K562 (cell line): Measurements from ENCODE around the gene LSM12. TPM values are rescaled to one million over a fixed set of nuclear protein-coding genes. Genes with fewer than 3 reads are reported as not detected.

Source experiments
- ATAC-seq: fragments of 200-7000 bp; cut with Tn5 transposase; 3 replicates; pipeline ENCODE4 v1.9.1; 2020; ENCODE audit warnings: moderate library complexity
- BruUV-seq: library from RNA; stranded (reverse); fragments of 400-500 nt; replicated peaks from 2 replicates; lab custom pipeline; 2021; lab: Mats Ljungman, UMichigan
- CTCF ChIA-PET: fragments of 300-600 bp; formaldehyde crosslinking; extraction: SDS; loops from one replicate; lab custom pipeline; 2021; ENCODE audit warnings: low intra/inter-chr PET ratio; lab: Yijun Ruan, JAX
- POLR2A ChIA-PET: fragments of 300-600, 350-650 bp; sonication (Branson Sonifier 250); formaldehyde crosslinking; extraction: SDS; loops from one replicate; lab custom pipeline; 2021; ENCODE audit warnings: antibody characterized with exemption, inconsistent platforms; lab: Yijun Ruan, JAX
- DNase-seq, 4 experiments: peaks; one replicate each; pipeline versions ENCODE4 v3.0.0 to v3.0.0-alpha.2; 2011 to 2018; ENCODE audit warnings: low spot score in 3 of 4, mixed read lengths in 3 of 4; ENCODE audit errors: extremely low read depth in 1 of 4
- FAIRE-seq: peaks from 2 replicates; lab custom pipeline; 2011; peaks lifted over from hg19 to GRCh38; lab: Jason Lieb, UNC
- H2AFZ ChIP-seq: 2 replicates; pipeline ENCODE4 v1.6.0; 2011; ENCODE audit warnings: low read depth, low read length, control low read depth, inconsistent platforms
- H3K27ac ChIP-seq: fragments of 200-600 bp; 3 replicates; pipeline ENCODE4 v1.8.0; 2011; ENCODE audit warnings: low read depth, mild to moderate bottlenecking, control low read depth, inconsistent platforms, low read length, moderate library complexity, mixed read lengths; ENCODE audit errors: extremely low read depth
- H3K27me3 ChIP-seq, 2 experiments: fragments of 300-600 bp in 1 of 2; 2 replicates in 1 of 2; 3 replicates in 1 of 2; pipeline versions ENCODE4 v1.6.0 to v1.8.0; 2011; ENCODE audit warnings: inconsistent platforms in 2 of 2, low read length in 2 of 2, mild to moderate bottlenecking in 1 of 2, mixed read lengths in 1 of 2, moderate library complexity in 1 of 2; ENCODE audit not compliant: control insufficient read depth in 2 of 2, insufficient read depth in 2 of 2
- H3K36me3 ChIP-seq: fragments of 300-600 bp; 3 replicates; pipeline ENCODE4 v1.8.0; 2011; ENCODE audit warnings: mild to moderate bottlenecking, low read length, inconsistent platforms; ENCODE audit not compliant: control insufficient read depth, insufficient read depth
- H3K4me1 ChIP-seq, 2 experiments: fragments of 200-600 bp in 1 of 2; replicated peaks in 1 of 2; 2 replicates in 1 of 2; 3 replicates in 1 of 2; pipeline versions ENCODE4 v1.5.1 to v1.8.0; 2011; ENCODE audit warnings: inconsistent platforms in 2 of 2, low read length in 2 of 2, mild to moderate bottlenecking in 1 of 2, mixed read lengths in 1 of 2, moderate library complexity in 1 of 2; ENCODE audit not compliant: control insufficient read depth in 2 of 2, insufficient read depth in 2 of 2
- H3K4me2 ChIP-seq: 2 replicates; pipeline ENCODE4 v1.6.1; 2011; ENCODE audit warnings: low read length, control low read depth, inconsistent platforms, mixed read lengths; ENCODE audit not compliant: insufficient read depth
- H3K4me3 ChIP-seq: fragments of 200-600 bp; sonication (generic), shearing (Covaris generic); 2 replicates; pipeline ENCODE4 v1.5.1; 2016; ENCODE audit warnings: control low read depth, inconsistent platforms
- H3K79me2 ChIP-seq: fragments of 200-600 bp; 3 replicates; pipeline ENCODE4 v1.8.0; 2011; ENCODE audit warnings: low read length, inconsistent platforms; ENCODE audit not compliant: control insufficient read depth, insufficient read depth
- H3K9ac ChIP-seq, 2 experiments: 2 replicates each; pipeline versions ENCODE4 v1.6.0 to v1.6.1; 2011; ENCODE audit warnings: low read depth in 2 of 2, low read length in 2 of 2, control low read depth in 1 of 2, inconsistent platforms in 1 of 2, mild to moderate bottlenecking in 1 of 2, mixed read lengths in 1 of 2; ENCODE audit not compliant: insufficient read depth in 1 of 2
- H3K9me1 ChIP-seq: one replicate; pipeline ENCODE4 v1.6.0; 2011; ENCODE audit warnings: inconsistent platforms, mild to moderate bottlenecking, low read length, moderate library complexity; ENCODE audit not compliant: control insufficient read depth, insufficient read depth
- H3K9me3 ChIP-seq: replicated peaks from 2 replicates; pipeline ENCODE4 v1.5.1; 2011; ENCODE audit warnings: low read depth, low read length, inconsistent platforms; ENCODE audit not compliant: control insufficient read depth, insufficient read depth
- H4K20me1 ChIP-seq: replicated peaks from 2 replicates; pipeline ENCODE4 v1.6.1; 2011; ENCODE audit warnings: low read length, inconsistent platforms, mixed read lengths; ENCODE audit not compliant: control insufficient read depth, insufficient read depth
- ASH1L ChIP-seq: fragments of 450-650 bp; IDR thresholded peaks from 2 replicates; pipeline ENCODE4 v1.6.1; 2018; ENCODE audit warnings: borderline replicate concordance, mild to moderate bottlenecking, low read depth; ENCODE audit not compliant: partially characterized antibody
- CREM ChIP-seq: IDR thresholded peaks from 2 replicates; pipeline ENCODE4 v1.6.1; 2014; ENCODE audit warnings: antibody characterized with exemption, low read depth
- CXXC5 ChIP-seq: fragments of 250-450 bp; sonication (Bioruptor Pico); IDR thresholded peaks from 2 replicates; pipeline ENCODE4 v1.8.0; 2022; ENCODE audit warnings: inconsistent platforms, mild to moderate bottlenecking, moderate library complexity
- DPF2 ChIP-seq: fragments of 450-650 bp; IDR thresholded peaks from 2 replicates; pipeline ENCODE4 v1.6.1; 2016
- ESRRA ChIP-seq: fragments of 450-650 bp; IDR thresholded peaks from 2 replicates; pipeline ENCODE4 v1.6.1; 2014; ENCODE audit warnings: low read depth, mild to moderate bottlenecking, moderate library complexity, borderline replicate concordance
- FOXA3 ChIP-seq, 2 experiments: fragments of 450-650 bp in 1 of 2; sonication (generic) in 1 of 2; formaldehyde crosslinking; IDR thresholded peaks in 1 of 2; conservative IDR thresholded peaks in 1 of 2; 2 replicates each; pipeline versions ENCODE4 v1.4.0 to v1.8.0; 2020 to 2022; ENCODE audit warnings: mild to moderate bottlenecking in 2 of 2, missing genetic modification reagents in 1 of 2
- GATA2 ChIP-seq: sonication (generic); formaldehyde crosslinking; IDR thresholded peaks from 2 replicates; pipeline ENCODE4 v1.4.0; 2020; ENCODE audit warnings: mild to moderate bottlenecking, missing genetic modification reagents
- GTF2A2 ChIP-seq: IDR thresholded peaks from 2 replicates; pipeline ENCODE4 v1.6.1; 2016; ENCODE audit warnings: mild to moderate bottlenecking, missing genetic modification characterization, missing compliant biosample characterization
- JUND ChIP-seq, 2 experiments: IDR thresholded peaks; 2 replicates in 1 of 2; 3 replicates in 1 of 2; pipeline ENCODE4 v1.6.1; 2011; ENCODE audit warnings: borderline replicate concordance in 2 of 2, low read depth in 2 of 2, low read length in 2 of 2, improper control_type of control experiment in 1 of 2, missing biosample characterization in 1 of 2, missing genetic modification characterization in 1 of 2, missing genetic modification reagents in 1 of 2
- MYNN ChIP-seq, 2 experiments: sonication (generic); formaldehyde crosslinking in 1 of 2; IDR thresholded peaks; 2 replicates each; pipeline versions ENCODE4 v1.5.0 to v1.6.1; 2016 to 2020; ENCODE audit warnings: antibody characterized with exemption in 1 of 2, missing genetic modification reagents in 1 of 2
- NFE2 ChIP-seq: IDR thresholded peaks from 2 replicates; pipeline ENCODE4 v1.6.1; 2014; ENCODE audit warnings: antibody characterized with exemption, low read depth
- SPI1 ChIP-seq: IDR thresholded peaks from 2 replicates; pipeline ENCODE4 v1.6.1; 2011; ENCODE audit warnings: low read depth, low read length, control low read depth, borderline replicate concordance
- TSC22D4 ChIP-seq: fragments of 450-650 bp; IDR thresholded peaks from 2 replicates; pipeline ENCODE4 v1.6.1; 2016; ENCODE audit warnings: missing genetic modification characterization, missing biosample characterization, control low read depth
- ZNF316 ChIP-seq: fragments of 450-650 bp; IDR thresholded peaks from 2 replicates; pipeline ENCODE4 v1.6.1; 2016
- WGBS: fragments of 100-300 bp; shearing (Covaris generic); methylation state at CpG from one replicate; pipeline ENCODE4 v1.1.6; 2016; ENCODE audit warnings: low coverage, mixed read lengths; ENCODE audit not compliant: insufficient coverage; ENCODE audit errors: missing lambda C conversion rate; 5-methylcytosine and 5-hydroxymethylcytosine counted together
- in situ Hi-C: fragments of 300-500 bp; cut with MboI; formaldehyde crosslinking; loops from 4 replicates; pipeline ENCODE4 v1.15.0; 2018; ENCODE audit warnings: inconsistent platforms, mixed read lengths
- intact Hi-C: fragments of 100-400 bp; cut with micrococcal nuclease; formaldehyde crosslinking; loops from 2 replicates; pipeline ENCODE4 v1.14.2; 2022
- polyA plus RNA-seq, 8 experiments: library from polyadenylated mRNA; depleted of rRNA in 4 of 8; stranded (reverse) in 5 of 8; unstranded in 3 of 8; fragments of >200 nt; fragmentation: Nextera tagmentation in 2 of 8; fragmentation: Illumina TruSeq in 1 of 8; extraction: Ambion mirVana in 2 of 8; extraction: Trizol in 1 of 8; gene quantifications; 2 replicates each; pipeline versions ENCODE4 v1.2.1 to v1.2.3, GENCODE V29; 2011 to 2014; ENCODE audit warnings: inconsistent platforms in 1 of 8, missing spikeins in 1 of 8
- total RNA-seq, 7 experiments: library from RNA; depleted of rRNA in 6 of 7; stranded (reverse); fragments of >200 nt in 6 of 7; fragmentation: Illumina TruSeq in 2 of 7; extraction: Trizol in 2 of 7; gene quantifications; 2 replicates each; pipeline versions ENCODE4 v1.2.1 to v1.2.3, GENCODE V29; 2011 to 2021; ENCODE audit warnings: low replicate concordance in 1 of 7
- TF ChIP-seq, protein P1 (sequence below): fragments of 250-450 bp; sonication (Bioruptor Pico); IDR thresholded peaks from 2 replicates; pipeline ENCODE4 v1.4.0; 2020; ENCODE audit warnings: borderline replicate concordance
- TF ChIP-seq, protein P2 (sequence below), 2 experiments: fragments of 250-450 bp in 1 of 2; fragments of 450-650 bp in 1 of 2; sonication (Bioruptor Pico) in 1 of 2; IDR thresholded peaks; 2 replicates each; pipeline versions ENCODE4 v1.6.1 to v1.8.0; 2016 to 2021; ENCODE audit warnings: mild to moderate bottlenecking in 2 of 2, moderate library complexity in 2 of 2, missing compliant biosample characterization in 1 of 2, missing genetic modification characterization in 1 of 2
- TF ChIP-seq, protein P3 (sequence below): fragments of 450-650 bp; IDR thresholded peaks from 2 replicates; pipeline ENCODE4 v1.6.1; 2016; ENCODE audit warnings: low read depth, mild to moderate bottlenecking, moderate library complexity

LSM12 gene
- total and polyA plus RNA-seq, 9 of the 15 experiments (the other 6 are each of a cell fraction or from before 2014, with no cell fraction given): 53.0 to 258 (median 89.3) TPM

DNA sequence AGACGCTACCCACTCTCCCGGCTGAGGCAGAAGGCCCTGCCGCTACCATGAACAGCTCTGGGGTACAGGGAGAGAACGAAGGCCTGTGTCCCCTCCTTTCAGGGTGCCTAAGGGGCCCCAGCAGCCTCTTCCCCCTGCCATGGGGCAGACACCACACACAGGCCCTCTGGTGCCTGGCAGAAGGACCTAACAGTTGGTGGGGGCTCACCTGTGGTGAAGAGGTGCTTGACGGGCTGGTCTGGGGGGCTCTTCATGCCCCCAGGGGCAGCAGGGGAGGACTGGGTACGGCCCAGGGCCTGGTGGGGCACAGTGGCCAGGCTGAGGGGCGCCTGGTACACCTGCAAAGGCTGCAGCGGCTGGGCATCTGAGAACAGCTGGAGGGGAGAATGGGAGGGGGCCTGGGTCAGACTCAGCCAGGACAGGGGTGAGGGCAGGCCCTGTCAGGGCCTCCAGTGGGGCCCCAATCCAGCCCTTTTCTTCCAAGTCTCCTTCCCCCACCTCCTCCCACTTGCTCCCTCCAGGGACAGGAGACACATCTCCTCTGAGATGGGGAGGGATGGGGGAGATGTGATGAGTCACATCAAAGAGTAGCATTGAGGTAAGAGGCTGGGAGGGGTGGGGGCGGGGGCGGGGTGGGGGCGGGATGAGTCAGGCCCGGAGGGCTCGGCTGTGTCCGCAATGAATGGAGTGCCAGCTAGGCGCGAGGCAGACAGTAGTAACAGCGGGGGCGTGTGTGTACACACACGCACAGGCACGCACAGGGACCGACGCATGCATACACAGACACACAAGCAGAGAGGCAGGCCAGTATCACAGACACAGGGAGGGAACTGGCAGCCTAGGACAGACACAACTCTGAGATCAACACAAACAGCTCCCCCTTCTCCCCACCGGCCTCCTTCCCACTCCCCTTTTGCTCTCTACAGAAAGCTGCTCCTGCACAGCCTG is 20.2 kb upstream of the LSM12 start:
- ChIA-PET POLR2A (interaction anchor here (0.8 to 1.7 kb wide), 7 partner anchors 9 to 100 kb away, joined by 3 to 5 read pairs (median 3); partner anchors contain the start of genes LSM12 and TMUB2), CTCF (no interaction called here)
- Histone ChIP-seq H3K9me3 (no peaks in the 10 kb centered on the region), H2AFZ (peak overlapping the region; percentile 86), H3K79me2 (no peaks in the 10 kb centered on the region; the same call in 2 of the 3 replicates), H3K4me3 (no peak overlapping the region; the same call in 1 of the 2 replicates), H3K9ac (peak overlapping the region; percentile 65 to 86), H3K36me3 (peaks cover 31% of the 10 kb centered on the region; the same call in 1 of the 3 replicates), H3K9me1 (peaks cover 4% of the 10 kb centered on the region), H3K4me2 (peak overlapping the region; percentile 85), H3K27me3 (no peaks in the 10 kb centered on the region), H3K27ac (peak overlapping the region; percentile 91), H4K20me1 (no peaks in the 10 kb centered on the region), H3K4me1 (peaks cover 21 to 56% of the 10 kb centered on the region in 2 experiments)
- intact Hi-C loops (no loop called here), in situ Hi-C loops (no loop called here)
- FAIRE-seq (peak; percentile 92), DNase-seq (peak; percentile 92 to 96 (median 96)), ATAC-seq (peak; percentile 89)
- no TSS peak for BruUV-seq
- WGBS: 24% methylated on average over 19 of the region's 23 CpGs
- TF ChIP-seq, protein P1, sequence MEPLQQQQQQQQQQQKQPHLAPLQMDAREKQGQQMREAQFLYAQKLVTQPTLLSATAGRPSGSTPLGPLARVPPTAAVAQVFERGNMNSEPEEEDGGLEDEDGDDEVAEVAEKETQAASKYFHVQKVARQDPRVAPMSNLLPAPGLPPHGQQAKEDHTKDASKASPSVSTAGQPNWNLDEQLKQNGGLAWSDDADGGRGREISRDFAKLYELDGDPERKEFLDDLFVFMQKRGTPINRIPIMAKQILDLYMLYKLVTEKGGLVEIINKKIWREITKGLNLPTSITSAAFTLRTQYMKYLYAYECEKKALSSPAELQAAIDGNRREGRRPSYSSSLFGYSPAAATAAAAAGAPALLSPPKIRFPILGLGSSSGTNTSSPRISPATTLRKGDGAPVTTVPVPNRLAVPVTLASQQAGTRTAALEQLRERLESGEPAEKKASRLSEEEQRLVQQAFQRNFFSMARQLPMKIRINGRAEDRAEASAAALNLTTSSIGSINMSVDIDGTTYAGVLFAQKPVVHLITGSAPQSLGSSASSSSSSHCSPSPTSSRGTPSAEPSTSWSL (CRISPR knock-in tag): no peak
- TF ChIP-seq MYNN (IDR thresholded peaks at IDR 0.05) (peak; percentile 85), MYNN (CRISPR knock-in tag; IDR thresholded peaks at IDR 0.05) (no peak), GATA2 (CRISPR knock-in tag) (no peak), CXXC5 (CRISPR knock-in tag) (peak; percentile 42), FOXA3 (CRISPR knock-in tag; conservative IDR thresholded peaks at IDR 0.05 in 1 of 2, IDR thresholded peaks at IDR 0.05 in 1 of 2) (peak in 1 of 2 experiments; percentile 86; a peak in 2 of 4 replicates), DPF2 (peak; percentile 81), ZNF316 (0 out of 2 replicates have a peak, but pooled peaks have one; percentile 10), SPI1 (0 out of 2 replicates have a peak, but pooled peaks have one; percentile 5), GTF2A2 (no peak), TSC22D4 (no peak), NFE2 (peak; percentile 64; the same call in 1 of the 2 replicates), ESRRA (no peak), CREM (peak; percentile 89), JUND (IDR thresholded peaks at IDR 0.05; ENCODE audit: borderline replicate concordance, low read depth, low read length) (peak; percentile 91), JUND (tag; IDR thresholded peaks at IDR 0.05; ENCODE audit: borderline replicate concordance, low read depth, low read length) (peak; percentile 62; the same call in 1 of the 3 replicates), ASH1L (no peak)
- TF ChIP-seq, protein P2, sequence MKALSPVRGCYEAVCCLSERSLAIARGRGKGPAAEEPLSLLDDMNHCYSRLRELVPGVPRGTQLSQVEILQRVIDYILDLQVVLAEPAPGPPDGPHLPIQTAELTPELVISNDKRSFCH (CRISPR knock-in tag; IDR thresholded peaks at IDR 0.05): no peak
- TF ChIP-seq, protein P2 (tag; IDR thresholded peaks at IDR 0.05): 0 out of 2 replicates have a peak, but pooled peaks have one; percentile 27
- TF ChIP-seq, protein P3, sequence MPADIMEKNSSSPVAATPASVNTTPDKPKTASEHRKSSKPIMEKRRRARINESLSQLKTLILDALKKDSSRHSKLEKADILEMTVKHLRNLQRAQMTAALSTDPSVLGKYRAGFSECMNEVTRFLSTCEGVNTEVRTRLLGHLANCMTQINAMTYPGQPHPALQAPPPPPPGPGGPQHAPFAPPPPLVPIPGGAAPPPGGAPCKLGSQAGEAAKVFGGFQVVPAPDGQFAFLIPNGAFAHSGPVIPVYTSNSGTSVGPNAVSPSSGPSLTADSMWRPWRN: peak; percentile 66
